Neural progenitor cell (in vitro differentiated cells): ENCODE data around the gene ZFPM1. TPM values are rescaled to one million over a fixed set of nuclear protein-coding genes. Genes with fewer than 3 reads are reported as not detected.

Experiments used
- DNase-seq: peaks from one replicate; pipeline ENCODE4 v3.0.0-alpha.2; 2016; ENCODE audit warnings: low spot score
- H2AFZ ChIP-seq: fragments of 200-600 bp; sonication (generic); replicated peaks from 2 replicates; pipeline ENCODE4 v1.6.1; 2016; ENCODE audit warnings: antibody characterized with exemption
- H3F3A ChIP-seq: fragments of 200-600 bp; sonication (generic); 2 replicates; pipeline ENCODE4 v1.6.1; 2016; ENCODE audit warnings: antibody characterized with exemption, low read depth
- H3K27ac ChIP-seq: fragments of 200-600 bp; sonication (generic); 2 replicates; pipeline ENCODE4 v1.5.1; 2016; ENCODE audit warnings: mild to moderate bottlenecking
- H3K27me3 ChIP-seq: fragments of 200-600 bp; sonication (generic); 2 replicates; pipeline ENCODE4 v1.6.1; 2016; ENCODE audit warnings: mild to moderate bottlenecking, moderate library complexity
- H3K36me3 ChIP-seq: fragments of 200-600 bp; sonication (generic); 2 replicates; pipeline ENCODE4 v1.5.1; 2016
- H3K4me1 ChIP-seq: fragments of 200-600 bp; sonication (generic); 2 replicates; pipeline ENCODE4 v1.6.1; 2016; ENCODE audit warnings: mixed run types
- H3K4me2 ChIP-seq: fragments of 200-600 bp; sonication (generic); 2 replicates; pipeline ENCODE4 v1.6.1; 2016
- H3K4me3 ChIP-seq: fragments of 200-600 bp; sonication (generic); 2 replicates; pipeline ENCODE4 v1.5.1; 2016
- H3K79me2 ChIP-seq: fragments of 200-600 bp; sonication (generic); 2 replicates; pipeline ENCODE4 v1.6.1; 2016; ENCODE audit warnings: low read depth
- H3K9ac ChIP-seq: fragments of 200-600 bp; sonication (generic); 2 replicates; pipeline ENCODE4 v1.6.1; 2016
- H3K9me3 ChIP-seq: fragments of 200-600 bp; sonication (generic); 2 replicates; pipeline ENCODE4 v1.5.1; 2016; ENCODE audit warnings: low read depth
- H4K20me1 ChIP-seq: fragments of 200-600 bp; sonication (generic); 2 replicates; pipeline ENCODE4 v1.6.1; 2016; ENCODE audit warnings: low read depth
- H3K27ac Mint-ChIP-seq: 3 replicates; pipeline ENCODE4 v1.8.0; 2021; ENCODE audit warnings: mixed read lengths
- H3K27me3 Mint-ChIP-seq: 2 replicates; pipeline ENCODE4 v1.8.0; 2022; ENCODE audit warnings: low read depth, mild to moderate bottlenecking, inconsistent platforms, moderate library complexity, mixed read lengths; ENCODE audit not compliant: insufficient read depth
- H3K36me3 Mint-ChIP-seq: 3 replicates; pipeline ENCODE4 v1.8.0; 2021; ENCODE audit warnings: mixed read lengths
- H3K4me1 Mint-ChIP-seq: 3 replicates; pipeline ENCODE4 v1.8.0; 2021; ENCODE audit warnings: mixed read lengths
- H3K4me3 Mint-ChIP-seq: 3 replicates; pipeline ENCODE4 v1.8.0; 2021; ENCODE audit warnings: mild to moderate bottlenecking, moderate library complexity, mixed read lengths
- H3K9me3 Mint-ChIP-seq: 3 replicates; pipeline ENCODE4 v1.8.0; 2020; ENCODE audit warnings: mixed read lengths
- EZH2 ChIP-seq: fragments of 200-600 bp; sonication (generic); IDR thresholded peaks from 2 replicates; pipeline ENCODE4 v1.6.1; 2017; ENCODE audit warnings: antibody characterized with exemption, mild to moderate bottlenecking, moderate library complexity
- EZH2phosphoT487 ChIP-seq: fragments of 200-600 bp; sonication (generic); IDR thresholded peaks from 2 replicates; pipeline ENCODE4 v1.6.1; 2017; ENCODE audit warnings: antibody characterized with exemption
- total RNA-seq: library from RNA; depleted of rRNA; stranded (reverse); fragments of >200 nt; gene quantifications from 2 replicates; pipeline ENCODE4 v1.2.3, GENCODE V29; 2015; ENCODE audit warnings: low replicate concordance
- TF ChIP-seq, protein P1 (sequence below): fragments of 200-600 bp; sonication (generic); IDR thresholded peaks from 2 replicates; pipeline ENCODE4 v1.5.1; 2017; ENCODE audit warnings: antibody characterized with exemption, mild to moderate bottlenecking

The ZFPM1 gene
- total RNA-seq, 1 donor from 2014 or later = 0.36 TPM

GRCh38 chr16:88436796-88437195, 16.3 kb upstream of the ZFPM1 start:
- Histone ChIP-seq H3K9ac (no peak overlapping the region), H3K4me2 (peak overlapping the region; percentile 44), H4K20me1 (no peaks in the 10 kb centered on the region), H3K27me3 (peaks cover 8% of the 10 kb centered on the region), H3K4me1 (peaks cover 6% of the 10 kb centered on the region), H2AFZ (peak overlapping the region; percentile 47), H3K36me3 (no peaks in the 10 kb centered on the region), H3F3A (no peaks in the 10 kb centered on the region), H3K79me2 (no peaks in the 10 kb centered on the region), H3K27ac (no peak overlapping the region), H3K4me3 (no peak overlapping the region), H3K9me3 (no peaks in the 10 kb centered on the region)
- DNase-seq = no peak
- TF ChIP-seq EZH2 (no peak), EZH2phosphoT487 (no peak)
- TF ChIP-seq, protein P1, sequence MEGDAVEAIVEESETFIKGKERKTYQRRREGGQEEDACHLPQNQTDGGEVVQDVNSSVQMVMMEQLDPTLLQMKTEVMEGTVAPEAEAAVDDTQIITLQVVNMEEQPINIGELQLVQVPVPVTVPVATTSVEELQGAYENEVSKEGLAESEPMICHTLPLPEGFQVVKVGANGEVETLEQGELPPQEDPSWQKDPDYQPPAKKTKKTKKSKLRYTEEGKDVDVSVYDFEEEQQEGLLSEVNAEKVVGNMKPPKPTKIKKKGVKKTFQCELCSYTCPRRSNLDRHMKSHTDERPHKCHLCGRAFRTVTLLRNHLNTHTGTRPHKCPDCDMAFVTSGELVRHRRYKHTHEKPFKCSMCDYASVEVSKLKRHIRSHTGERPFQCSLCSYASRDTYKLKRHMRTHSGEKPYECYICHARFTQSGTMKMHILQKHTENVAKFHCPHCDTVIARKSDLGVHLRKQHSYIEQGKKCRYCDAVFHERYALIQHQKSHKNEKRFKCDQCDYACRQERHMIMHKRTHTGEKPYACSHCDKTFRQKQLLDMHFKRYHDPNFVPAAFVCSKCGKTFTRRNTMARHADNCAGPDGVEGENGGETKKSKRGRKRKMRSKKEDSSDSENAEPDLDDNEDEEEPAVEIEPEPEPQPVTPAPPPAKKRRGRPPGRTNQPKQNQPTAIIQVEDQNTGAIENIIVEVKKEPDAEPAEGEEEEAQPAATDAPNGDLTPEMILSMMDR = no peak
- Mint-ChIP-seq H3K9me3 (no peaks in the 10 kb centered on the region), H3K4me1 (peaks cover 2% of the 10 kb centered on the region), H3K27me3 (peaks cover 7% of the 10 kb centered on the region), H3K4me3 (no peak overlapping the region), H3K27ac (no peak overlapping the region), H3K36me3 (no peaks in the 10 kb centered on the region)

DNA sequence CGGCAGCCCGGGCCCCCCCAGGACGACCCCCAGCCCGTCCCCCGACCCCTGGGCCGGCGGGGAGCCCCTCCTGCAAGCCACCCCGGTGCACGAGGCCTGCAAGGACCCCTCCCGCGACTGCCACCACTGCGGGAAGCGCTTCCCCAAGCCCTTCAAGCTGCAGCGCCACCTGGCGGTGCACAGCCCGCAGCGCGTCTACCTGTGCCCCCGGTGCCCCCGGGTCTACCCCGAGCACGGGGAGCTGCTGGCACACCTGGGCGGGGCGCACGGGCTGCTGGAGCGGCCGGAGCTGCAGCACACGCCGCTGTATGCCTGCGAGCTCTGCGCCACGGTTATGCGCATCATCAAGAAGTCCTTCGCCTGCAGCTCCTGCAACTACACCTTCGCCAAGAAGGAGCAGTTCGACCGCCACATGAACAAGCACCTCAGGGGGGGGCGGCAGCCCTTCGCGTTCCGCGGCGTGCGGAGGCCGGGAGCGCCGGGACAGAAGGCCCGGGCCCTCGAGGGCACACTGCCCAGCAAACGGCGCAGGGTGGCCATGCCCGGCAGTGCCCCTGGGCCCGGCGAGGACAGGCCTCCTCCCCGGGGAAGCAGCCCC, 15.6 kb upstream of the ZFPM1 start:
- Histone ChIP-seq H3F3A (no peaks in the 10 kb centered on the region), H3K9ac (no peak overlapping the region), H3K4me1 (peaks cover 6% of the 10 kb centered on the region), H2AFZ (peak overlapping the region; percentile 47), H4K20me1 (no peaks in the 10 kb centered on the region), H3K36me3 (no peaks in the 10 kb centered on the region), H3K9me3 (no peaks in the 10 kb centered on the region), H3K4me3 (no peak overlapping the region), H3K4me2 (peak overlapping the region; percentile 44), H3K79me2 (no peaks in the 10 kb centered on the region), H3K27ac (no peak overlapping the region), H3K27me3 (peaks cover 8% of the 10 kb centered on the region)
- no peak overlapping the region for H3K27ac Mint-ChIP-seq
- DNase-seq = peak; percentile 87
- peaks cover 2% of the 10 kb centered on the region for H3K4me1 Mint-ChIP-seq
- H3K4me3 Mint-ChIP-seq = no peak overlapping the region
- no peaks in the 10 kb centered on the region for H3K9me3 Mint-ChIP-seq
- no peaks in the 10 kb centered on the region for H3K36me3 Mint-ChIP-seq
- peaks cover 7% of the 10 kb centered on the region for H3K27me3 Mint-ChIP-seq
- TF ChIP-seq EZH2 = no peak
- TF ChIP-seq, protein P1 = peak; percentile 92

DNA sequence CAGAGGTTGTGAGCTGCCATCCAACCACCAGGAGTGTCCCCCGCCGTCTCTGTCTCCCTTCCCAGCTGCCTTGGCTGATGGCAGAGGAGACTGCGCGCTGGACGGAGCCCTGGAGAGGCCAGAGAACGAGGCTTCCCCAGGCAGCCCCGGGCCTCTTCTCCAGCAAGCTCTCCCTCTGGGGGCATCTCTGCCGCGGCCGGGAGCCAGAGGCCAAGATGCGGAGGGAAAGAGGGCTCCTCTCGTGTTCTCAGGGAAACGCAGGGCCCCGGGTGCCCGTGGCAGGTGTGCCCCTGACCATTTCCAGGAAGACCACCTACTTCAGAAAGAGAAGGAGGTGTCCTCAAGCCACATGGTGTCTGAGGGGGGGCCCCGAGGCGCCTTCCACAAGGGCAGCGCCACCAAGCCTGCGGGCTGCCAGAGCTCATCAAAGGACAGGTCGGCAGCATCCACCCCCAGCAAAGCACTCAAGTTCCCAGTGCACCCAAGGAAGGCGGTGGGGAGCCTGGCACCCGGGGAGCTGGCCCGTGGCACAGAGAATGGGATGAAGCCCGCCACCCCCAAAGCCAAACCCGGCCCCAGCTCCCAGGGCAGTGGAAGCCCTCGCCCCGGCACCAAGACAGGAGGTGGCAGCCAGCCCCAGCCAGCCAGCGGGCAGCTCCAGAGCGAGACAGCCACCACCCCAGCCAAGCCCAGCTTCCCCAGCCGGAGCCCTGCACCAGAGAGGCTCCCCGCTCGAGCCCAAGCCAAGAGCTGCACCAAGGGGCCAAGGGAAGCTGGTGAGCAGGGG, 14.8 kb upstream of the ZFPM1 start:
- Histone ChIP-seq H3K36me3 (no peaks in the 10 kb centered on the region), H3K27ac (no peak overlapping the region), H3K79me2 (no peaks in the 10 kb centered on the region), H3K9me3 (no peaks in the 10 kb centered on the region), H3K4me3 (no peak overlapping the region), H3K4me2 (no peak overlapping the region), H3F3A (no peaks in the 10 kb centered on the region), H3K9ac (no peak overlapping the region), H4K20me1 (no peaks in the 10 kb centered on the region), H3K27me3 (peaks cover 8% of the 10 kb centered on the region), H3K4me1 (peaks cover 10% of the 10 kb centered on the region), H2AFZ (no peak overlapping the region)
- Mint-ChIP-seq H3K9me3 (no peaks in the 10 kb centered on the region), H3K4me3 (no peak overlapping the region), H3K27ac (no peak overlapping the region), H3K4me1 (peaks cover 4% of the 10 kb centered on the region), H3K27me3 (peaks cover 7% of the 10 kb centered on the region), H3K36me3 (no peaks in the 10 kb centered on the region)
- DNase-seq = no peak
- TF ChIP-seq EZH2phosphoT487 (no peak), EZH2 (no peak)
- TF ChIP-seq, protein P1 = no peak
